Testis (tissue), 2 donors: ENCODE results near the gene ATP6V0D1.
"Not testable (repeated sequence)": the region's sequence is repeated elsewhere in the genome, so short reads cannot be mapped to it uniquely, and the experiment has no call there.

Experiments used
- CTCF ChIP-seq, 3 experiments: fragments of 450-650 bp in 2 of 3; fragments of 200-600 bp in 1 of 3; sonication (generic) in 1 of 3; IDR thresholded peaks; one replicate each; pipeline ENCODE4 v1.5.1; 2016 to 2019; ENCODE audit warnings: antibody characterized with exemption in 3 of 3, mild to moderate bottlenecking in 2 of 3, moderate library complexity in 1 of 3
- POLR2A ChIP-seq: fragments of 450-650 bp; IDR thresholded peaks from one replicate; pipeline ENCODE4 v1.6.1; 2017; ENCODE audit warnings: antibody characterized with exemption, mild to moderate bottlenecking, moderate library complexity

GRCh38 chr16:67487561-67487960 lies 6.6 kb upstream of the ATP6V0D1 start:
- TF ChIP-seq CTCF (IDR thresholded peaks at IDR 0.05); POLR2A: not testable (repeated sequence)
